SK-N-MC (cell line): ENCODE measurements around the gene HNRNPA1L2.
"Not testable (repeated sequence)": the region's sequence is repeated elsewhere in the genome, so short reads cannot be mapped to it uniquely, and the experiment has no call there.

Experiments used
- DNase-seq: peaks from one replicate; pipeline ENCODE4 v3.0.0-alpha.2; 2011; ENCODE audit warnings: low read depth, low spot score
- H3K27ac ChIP-seq: fragments of 200-600 bp; sonication (generic); 2 replicates; pipeline ENCODE4 v1.5.1; 2016; ENCODE audit warnings: mixed run types
- H3K36me3 ChIP-seq: fragments of 200-600 bp; sonication (generic); 2 replicates; pipeline ENCODE4 v1.6.1; 2017; ENCODE audit warnings: antibody characterized with exemption, low read length, mixed read lengths; ENCODE audit not compliant: insufficient read depth
- H3K4me3 ChIP-seq: fragments of 200-600 bp; sonication (generic); 2 replicates; pipeline ENCODE4 v1.5.1; 2016
- H3K9ac ChIP-seq: fragments of 200-600 bp; sonication (generic); 2 replicates; pipeline ENCODE4 v1.8.0; 2017; ENCODE audit warnings: mixed run types, mixed read lengths; ENCODE audit not compliant: insufficient read length
- H3K9me3 ChIP-seq: fragments of 200-600 bp; sonication (generic); 2 replicates; pipeline ENCODE4 v1.6.1; 2017; ENCODE audit warnings: low read depth, mild to moderate bottlenecking, antibody characterized with exemption, low read length, moderate library complexity, mixed read lengths
- EZH2 ChIP-seq: fragments of 200-600 bp; sonication (generic); IDR thresholded peaks from one replicate; pipeline ENCODE4 v1.6.1; 2017; ENCODE audit warnings: antibody characterized with exemption
- FOXP2 ChIP-seq: optimal IDR thresholded peaks from 2 replicates; pipeline ENCODE3; 2011; ENCODE audit warnings: mild to moderate bottlenecking, moderate library complexity; ENCODE audit not compliant: insufficient read depth; ENCODE audit errors: extremely low read length, control extremely low read depth
- POLR2AphosphoS5 ChIP-seq: IDR thresholded peaks from 2 replicates; pipeline ENCODE4 v1.6.1; 2012; ENCODE audit warnings: mild to moderate bottlenecking, low read depth, low read length, borderline replicate concordance

The HNRNPA1L2 gene

DNA sequence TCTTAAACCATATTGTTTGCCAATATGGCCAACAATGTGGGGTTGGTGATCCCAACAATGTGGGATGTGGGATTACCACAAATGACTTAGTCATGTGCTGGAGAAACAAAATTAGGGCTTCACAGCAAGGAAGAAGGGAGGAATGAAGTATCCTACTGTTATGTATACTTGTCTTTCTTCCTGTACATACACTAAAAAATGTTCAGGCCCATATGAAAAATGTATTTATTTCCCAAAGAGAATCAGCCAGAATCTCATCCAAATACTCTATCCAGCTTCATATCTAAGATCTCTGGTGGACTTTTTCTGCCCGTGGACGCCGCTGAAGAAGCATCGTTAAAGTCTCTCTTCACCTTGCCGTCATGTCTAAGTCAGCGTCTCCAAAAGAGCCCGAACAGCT is at the start of gene HNRNPA1L2:
Gene HNRNPA1L2 (plus strand): TSS at position 301 of the 400 bp plus-strand sequence. CDS start 62 bp downstream, at position 363.
- DNase-seq: no peak
- H3K27ac ChIP-seq: no peak within 1 kb of the TSS
- H3K4me3 ChIP-seq: no peak within 1 kb of the TSS
- no peak within 1 kb of the TSS for H3K9ac ChIP-seq
- H3K9me3 ChIP-seq: no peaks in the 10 kb centered on the region
- peaks cover 20% of the 10 kb centered on the region for H3K36me3 ChIP-seq
- TF ChIP-seq FOXP2 (no peak), POLR2AphosphoS5 (no peak), EZH2 (no peak)

GRCh38 chr13:52593175-52593574 is 49.1 kb upstream of the HNRNPA1L2 start:
- H3K27ac ChIP-seq, H3K9ac ChIP-seq, H3K36me3 ChIP-seq, DNase-seq, H3K9me3 ChIP-seq, H3K4me3 ChIP-seq: not testable (repeated sequence)

GRCh38 chr13:52593812-52594211 is 48.4 kb upstream of the HNRNPA1L2 start:
- not testable (repeated sequence) for H3K27ac ChIP-seq, H3K4me3 ChIP-seq, H3K9ac ChIP-seq, H3K36me3 ChIP-seq, DNase-seq, H3K9me3 ChIP-seq

GRCh38 chr13:52594295-52594694 is 47.9 kb upstream of the HNRNPA1L2 start:
- H3K9ac ChIP-seq, H3K4me3 ChIP-seq, DNase-seq, H3K9me3 ChIP-seq, H3K27ac ChIP-seq, H3K36me3 ChIP-seq: not testable (repeated sequence)

DNA sequence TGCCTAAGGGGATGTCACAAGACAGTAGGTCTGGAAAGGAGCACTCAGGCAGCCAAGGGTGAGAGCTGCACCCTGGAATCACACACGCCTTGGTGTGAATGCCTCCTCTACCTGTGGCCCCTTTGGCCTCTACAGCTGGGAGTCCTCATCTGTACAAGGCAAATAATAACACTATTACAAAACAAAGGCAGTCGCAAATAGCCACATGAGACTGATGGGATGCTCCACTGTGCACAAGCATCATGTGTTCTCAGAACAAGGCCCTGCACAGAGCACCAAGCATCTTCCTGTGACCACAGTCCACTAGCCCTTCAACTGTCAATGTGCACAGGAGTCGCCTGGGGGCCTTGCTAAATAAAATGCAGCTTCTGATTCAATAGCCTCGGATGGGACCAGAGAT is 44.6 kb upstream of the HNRNPA1L2 start:
- Histone ChIP-seq H3K9me3 (no peaks in the 10 kb centered on the region), H3K9ac (no peak overlapping the region), H3K27ac (no peak overlapping the region), H3K36me3 (no peaks in the 10 kb centered on the region), H3K4me3 (no peak overlapping the region)
- TF ChIP-seq EZH2: no peak
- no peak for TF ChIP-seq FOXP2
- no peak for TF ChIP-seq POLR2AphosphoS5
- DNase-seq: no peak

- TF ChIP-seq EZH2: no peak
- peak; percentile 18; the same call in 1 of the 2 replicates for TF ChIP-seq POLR2AphosphoS5
- no peak for TF ChIP-seq FOXP2
- peak; percentile 20 for DNase-seq
- no peaks in the 10 kb centered on the region for H3K9me3 ChIP-seq
- H3K4me3 ChIP-seq: peak overlapping the region; percentile 92
- H3K36me3 ChIP-seq: no peaks in the 10 kb centered on the region
- H3K9ac ChIP-seq: peak overlapping the region; percentile 93
- H3K27ac ChIP-seq: peak overlapping the region; percentile 70
Measured at GRCh38 chr13:52599037-52599847, 43.0 kb upstream of the HNRNPA1L2 start.

DNA sequence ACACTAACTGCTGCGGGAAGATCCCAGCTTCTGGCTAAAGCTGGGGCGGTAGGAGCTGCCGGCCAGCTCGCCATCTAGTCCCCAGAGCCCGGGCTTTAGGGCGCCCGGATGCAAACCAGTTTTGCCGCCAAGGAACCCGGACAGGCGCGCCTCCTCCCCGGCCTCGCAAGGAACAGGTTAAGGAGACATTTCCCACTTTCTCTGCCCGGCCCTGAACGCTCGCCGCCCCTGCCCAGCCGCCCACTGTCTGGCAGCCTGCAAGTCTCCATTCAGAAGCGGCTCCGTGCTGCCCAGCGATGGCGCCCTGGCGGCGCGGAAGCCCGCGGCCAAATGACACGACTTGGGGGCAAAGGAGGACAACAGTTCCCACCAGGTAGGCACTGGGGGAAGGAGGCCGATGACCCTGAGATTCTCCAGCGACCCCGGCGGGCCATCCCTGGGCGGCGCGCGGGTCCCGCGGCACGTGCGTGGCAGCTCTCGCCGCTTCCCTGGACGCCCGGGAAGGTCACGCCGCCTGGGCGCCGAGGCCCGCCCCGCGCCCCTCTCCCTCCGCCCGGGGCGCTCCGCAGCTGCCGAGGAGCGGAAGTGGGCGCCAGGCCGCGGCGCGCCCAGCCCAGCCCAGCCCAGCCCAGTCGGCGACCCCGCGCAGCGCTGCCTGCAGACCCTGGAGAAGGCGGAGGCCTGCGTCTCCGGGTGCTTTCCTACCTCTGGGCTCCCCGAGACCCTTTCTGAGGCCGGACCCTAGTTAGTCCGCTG is 42.2 kb upstream of the HNRNPA1L2 start:
- no peaks in the 10 kb centered on the region for H3K36me3 ChIP-seq
- peak overlapping the region; percentile 75 for H3K27ac ChIP-seq
- DNase-seq: no peak
- peak; percentile 13; the same call in 1 of the 2 replicates for TF ChIP-seq POLR2AphosphoS5
- no peak for TF ChIP-seq EZH2
- H3K4me3 ChIP-seq: peak overlapping the region; percentile 92
- H3K9me3 ChIP-seq: no peaks in the 10 kb centered on the region
- H3K9ac ChIP-seq: peak overlapping the region; percentile 93

DNA sequence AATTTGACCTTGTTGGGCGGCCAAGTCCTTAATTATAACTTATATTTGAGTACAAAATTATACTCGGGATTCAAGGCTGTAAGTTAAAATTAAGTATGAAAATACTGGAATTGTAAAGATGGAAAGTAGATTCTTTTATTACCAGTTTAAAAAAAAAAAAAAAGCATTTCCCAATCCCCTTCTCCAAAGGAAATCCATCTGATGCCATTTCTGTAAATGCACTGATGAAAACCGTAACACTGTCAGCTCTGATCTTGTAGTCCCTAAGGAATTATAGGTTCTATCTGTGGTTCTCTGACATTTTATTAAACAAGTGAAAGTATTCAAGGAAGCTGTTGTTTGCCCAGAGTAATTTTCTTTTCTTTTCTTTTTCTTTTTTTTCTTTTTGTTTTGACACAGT is 41.6 kb upstream of the HNRNPA1L2 start:
- Histone ChIP-seq H3K36me3 (no peaks in the 10 kb centered on the region), H3K4me3 (peak overlapping the region; percentile 92), H3K27ac (peak overlapping the region; percentile 75), H3K9me3 (no peaks in the 10 kb centered on the region), H3K9ac (peak overlapping the region; percentile 93)
- peak; percentile 35 for DNase-seq
- no peak for TF ChIP-seq EZH2
- TF ChIP-seq POLR2AphosphoS5: no peak
- no peak for TF ChIP-seq FOXP2

- H3K9ac ChIP-seq, H3K9me3 ChIP-seq, DNase-seq, H3K4me3 ChIP-seq, H3K27ac ChIP-seq, H3K36me3 ChIP-seq: not testable (repeated sequence)
Measured at GRCh38 chr13:52603316-52603715, 38.9 kb upstream of the HNRNPA1L2 start.

DNA sequence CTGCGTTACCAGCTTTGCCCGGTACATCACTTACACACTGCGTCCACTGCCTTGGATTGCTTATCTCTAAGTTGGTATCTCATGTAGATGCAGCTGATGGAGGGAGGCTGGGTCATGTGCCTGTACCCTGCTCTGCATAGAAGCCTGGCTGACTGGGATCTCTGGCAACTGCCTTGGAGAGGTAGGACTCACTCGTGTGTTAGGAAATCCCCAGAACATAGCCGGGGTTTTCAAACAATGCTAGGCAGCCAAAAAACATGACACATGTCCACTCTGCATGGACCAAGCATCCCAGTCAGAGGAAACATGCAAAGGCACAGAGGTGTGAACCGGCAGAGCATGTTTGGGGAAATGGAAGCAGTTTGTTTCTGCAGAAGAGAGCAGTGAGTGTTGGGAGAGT is 36.1 kb upstream of the HNRNPA1L2 start:
- H3K9me3 ChIP-seq, H3K9ac ChIP-seq, H3K36me3 ChIP-seq, DNase-seq, H3K27ac ChIP-seq, H3K4me3 ChIP-seq: not testable (repeated sequence)

DNA sequence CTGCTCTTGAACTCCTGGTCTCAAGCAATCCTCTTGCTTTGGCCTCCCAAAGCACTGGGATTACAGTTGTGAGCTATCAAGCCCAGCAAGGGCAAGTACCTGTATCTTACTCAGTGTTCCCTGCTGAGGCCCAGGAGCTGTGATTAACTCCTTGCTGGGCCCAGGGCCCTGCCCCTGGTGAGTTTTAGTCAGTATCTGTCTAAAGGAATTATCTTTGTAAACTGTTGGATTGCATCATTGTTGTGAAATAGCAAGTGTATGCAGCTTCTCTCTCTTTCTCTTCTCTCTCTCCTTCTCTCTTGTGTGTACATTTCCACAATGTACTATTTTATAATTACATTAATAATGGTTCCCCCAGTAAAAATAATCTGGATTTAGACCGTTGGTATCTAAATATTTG is 35.4 kb upstream of the HNRNPA1L2 start:
- H3K4me3 ChIP-seq, H3K36me3 ChIP-seq, H3K9ac ChIP-seq, H3K27ac ChIP-seq, DNase-seq, H3K9me3 ChIP-seq: not testable (repeated sequence)

GRCh38 chr13:52608184-52608583 is 34.0 kb upstream of the HNRNPA1L2 start:
- not testable (repeated sequence) for H3K27ac ChIP-seq, H3K4me3 ChIP-seq, H3K9ac ChIP-seq, DNase-seq, H3K9me3 ChIP-seq, H3K36me3 ChIP-seq
